ENCODE measurements around the gene SNCA.

DNA sequence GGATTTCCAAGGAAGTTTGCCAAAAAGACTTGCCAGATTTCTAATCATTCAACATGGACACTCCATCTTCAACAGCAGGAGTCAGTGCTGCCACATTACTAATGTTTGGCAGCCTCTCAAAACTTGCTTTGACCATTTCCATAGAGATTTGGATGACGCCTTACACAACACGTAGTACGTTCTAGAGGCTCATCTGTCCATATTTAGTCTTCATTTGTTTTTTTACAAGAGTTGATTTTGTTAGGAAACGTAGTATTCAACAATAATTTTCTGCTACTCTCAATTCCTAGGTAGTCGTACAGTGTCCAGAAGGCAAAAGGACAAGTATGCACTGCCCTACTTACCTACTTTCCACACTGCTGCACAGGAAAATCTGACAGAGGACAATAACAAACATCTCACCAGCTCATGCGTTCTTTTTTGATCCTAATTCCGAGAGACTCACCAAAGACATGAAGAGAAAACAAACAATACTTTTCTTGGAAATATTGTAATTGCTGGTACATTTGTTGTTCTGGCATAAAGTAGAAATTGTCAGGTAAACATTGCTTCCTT, 117.3 kb downstream of the SNCA start:
- TF ChIP-seq CTCF (IDR thresholded peaks at IDR 0.05): no peak
- no peak for TF ChIP-seq POLR2A (IDR thresholded peaks at IDR 0.05)
